A375 (cell line): ENCODE results near the gene ITGB7. TPM values are rescaled to one million over a fixed set of nuclear protein-coding genes. Genes with fewer than 3 reads are reported as not detected.

Experiments used
- small RNA-seq: library from RNA; depleted of rRNA; stranded (forward); fragments of <200 nt; gene quantifications from one replicate; pipeline ENCODE3, GENCODE V24; 2014
- total RNA-seq: library from RNA; depleted of rRNA; stranded (reverse); fragments of >200 nt; shearing (Covaris generic); gene quantifications from 2 replicates; pipeline ENCODE4 v1.2.3, GENCODE V29; 2014; rRNA removed

The ITGB7 gene, protein sequence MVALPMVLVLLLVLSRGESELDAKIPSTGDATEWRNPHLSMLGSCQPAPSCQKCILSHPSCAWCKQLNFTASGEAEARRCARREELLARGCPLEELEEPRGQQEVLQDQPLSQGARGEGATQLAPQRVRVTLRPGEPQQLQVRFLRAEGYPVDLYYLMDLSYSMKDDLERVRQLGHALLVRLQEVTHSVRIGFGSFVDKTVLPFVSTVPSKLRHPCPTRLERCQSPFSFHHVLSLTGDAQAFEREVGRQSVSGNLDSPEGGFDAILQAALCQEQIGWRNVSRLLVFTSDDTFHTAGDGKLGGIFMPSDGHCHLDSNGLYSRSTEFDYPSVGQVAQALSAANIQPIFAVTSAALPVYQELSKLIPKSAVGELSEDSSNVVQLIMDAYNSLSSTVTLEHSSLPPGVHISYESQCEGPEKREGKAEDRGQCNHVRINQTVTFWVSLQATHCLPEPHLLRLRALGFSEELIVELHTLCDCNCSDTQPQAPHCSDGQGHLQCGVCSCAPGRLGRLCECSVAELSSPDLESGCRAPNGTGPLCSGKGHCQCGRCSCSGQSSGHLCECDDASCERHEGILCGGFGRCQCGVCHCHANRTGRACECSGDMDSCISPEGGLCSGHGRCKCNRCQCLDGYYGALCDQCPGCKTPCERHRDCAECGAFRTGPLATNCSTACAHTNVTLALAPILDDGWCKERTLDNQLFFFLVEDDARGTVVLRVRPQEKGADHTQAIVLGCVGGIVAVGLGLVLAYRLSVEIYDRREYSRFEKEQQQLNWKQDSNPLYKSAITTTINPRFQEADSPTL
- total RNA-seq = 2.2 and 5.1 TPM in 2 replicates

GRCh38 chr12:53207042-53207441 lies at the start of gene ITGB7:
ITGB7 (minus strand) TSS chr12:53207251; CDS start chr12:53200443, 6,808 bp downstream.

DNA sequence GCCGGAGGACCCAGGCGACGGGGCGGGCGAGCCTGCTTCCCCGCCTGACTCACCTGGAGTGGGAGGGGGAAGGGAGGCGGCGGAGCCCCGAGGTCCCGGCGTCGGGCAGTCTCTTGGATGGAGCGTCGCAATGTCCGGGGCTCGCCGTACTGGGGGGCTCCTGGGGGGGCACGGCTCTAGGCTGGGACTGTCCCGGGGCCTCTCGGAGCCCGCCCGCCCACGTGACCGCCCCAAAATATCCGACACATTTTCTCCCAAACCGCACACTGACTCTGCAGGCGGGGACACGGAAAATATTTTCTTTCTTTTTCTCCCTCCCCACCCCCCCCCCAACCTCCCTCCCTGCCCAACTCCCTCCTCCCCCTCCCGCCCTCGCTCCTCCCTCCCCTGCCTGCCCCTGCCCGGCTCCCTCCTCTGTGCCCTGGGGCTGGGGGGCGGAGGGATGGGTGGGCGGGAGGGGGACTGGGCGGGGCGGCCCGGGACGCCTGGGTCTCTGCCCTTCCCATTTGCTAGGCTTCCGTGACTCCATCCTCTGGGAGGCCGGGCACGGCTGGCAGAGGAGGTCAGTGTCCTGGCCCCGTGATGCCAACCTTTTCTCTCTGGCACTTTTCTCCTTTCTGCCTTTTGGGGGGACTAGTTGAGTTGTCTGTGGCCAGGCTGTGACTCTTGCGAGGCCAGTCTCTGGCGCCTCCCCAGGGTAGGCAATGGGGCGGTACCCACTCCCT lies 25.0 kb upstream of the ITGB7 start, which contains the start of gene RARG:
RARG (minus strand) TSS at position 289 of the 725 bp plus-strand sequence. CDS start 4,664 bp downstream, outside the sequence.

GRCh38 chr12:53180220-53180930 lies 26.7 kb downstream of the ITGB7 start, which contains the start of the genes CSAD and ZNF740:
CSAD (minus strand) TSS chr12:53180925; CDS start chr12:53173470, 7,455 bp downstream.
ZNF740 (plus strand) TSS chr12:53180722; CDS start chr12:53181984, 1,262 bp downstream.

Small RNA genes within 50 kb of the gene (small RNA-seq; reads per million reads assigned to genes)
- not detected for gene HIGD1AP1

Other genes with a start within 250 kb of the ITGB7 start
- 878 and 984 TPM in 2 replicates for gene EIF4B, start 200.8 kb downstream of the ITGB7 start, total RNA-seq
- gene TNS2, start 157.2 kb downstream of the ITGB7 start, total RNA-seq = 31.3 and 35.0 TPM in 2 replicates
- gene SPRYD3, start 127.9 kb downstream of the ITGB7 start, total RNA-seq = 16.9 and 17.5 TPM in 2 replicates
- gene IGFBP6, start 109.6 kb downstream of the ITGB7 start, total RNA-seq = 321 and 347 TPM in 2 replicates
- gene SOAT2, start 103.8 kb downstream of the ITGB7 start, total RNA-seq = 0.13 TPM in 1 of 2 replicates, not detected in the other
- gene ZNF740, start 26.5 kb downstream of the ITGB7 start, total RNA-seq = 23.5 and 26.3 TPM in 2 replicates
- gene CSAD, start 26.3 kb downstream of the ITGB7 start, total RNA-seq = 18.5 and 19.8 TPM in 2 replicates
- 31.3 and 36.8 TPM in 2 replicates for gene RARG, start 25.0 kb upstream of the ITGB7 start, total RNA-seq
- gene ESPL1, start 61.0 kb upstream of the ITGB7 start, total RNA-seq = 26.7 and 33.5 TPM in 2 replicates
- 589 and 598 TPM in 2 replicates for gene PFDN5, start 88.3 kb upstream of the ITGB7 start, total RNA-seq
- gene MYG1, start 92.4 kb upstream of the ITGB7 start, total RNA-seq = 120 and 144 TPM in 2 replicates
- 84.0 and 85.4 TPM in 2 replicates for gene AAAS, start 114.4 kb upstream of the ITGB7 start, total RNA-seq
- not detected in 2 replicates for gene SP7, start 129.1 kb upstream of the ITGB7 start, total RNA-seq
- 47.5 and 58.1 TPM in 2 replicates for gene SP1, start 172.9 kb upstream of the ITGB7 start, total RNA-seq
- gene AMHR2, start 216.6 kb upstream of the ITGB7 start, total RNA-seq = not detected in 2 replicates
- 39.5 and 44.1 TPM in 2 replicates for gene PRR13, start 234.5 kb upstream of the ITGB7 start, total RNA-seq
- 215 and 216 TPM in 2 replicates for gene PCBP2, start 244.9 kb upstream of the ITGB7 start, total RNA-seq